Aorta (tissue), 5 donors: ENCODE measurements around the gene MMP11. TPM values are rescaled to one million over a fixed set of nuclear protein-coding genes. Genes with fewer than 3 reads are reported as not detected.

Experiments
- ATAC-seq: fragments of 200-7000 bp; cut with Tn5 transposase; one replicate; pipeline ENCODE4 v1.9.1; 2022; ENCODE audit warnings: moderate library complexity; ENCODE audit not compliant: low FRiP score
- DNase-seq, 2 donors: peaks; one replicate each; pipeline ENCODE4 v3.0.0-alpha.2; 2020
- H3K27ac ChIP-seq, 2 donors: one replicate each; pipeline ENCODE4 v1.5.1; 2013; ENCODE audit warnings: low read length in 2 of 2, mild to moderate bottlenecking in 2 of 2, moderate library complexity in 2 of 2, control low read depth in 1 of 2, inconsistent platforms in 1 of 2, low read depth in 1 of 2
- H3K27me3 ChIP-seq, 2 donors: one replicate each; pipeline ENCODE4 v1.6.1; 2013; ENCODE audit warnings: control low read depth in 1 of 2, low read length in 1 of 2, mild to moderate bottlenecking in 1 of 2, moderate library complexity in 1 of 2; ENCODE audit not compliant: insufficient read depth in 2 of 2, control insufficient read depth in 1 of 2
- H3K36me3 ChIP-seq, 2 donors: one replicate each; pipeline ENCODE4 v1.6.1; 2013; ENCODE audit warnings: control low read depth in 1 of 2, low read length in 1 of 2, mild to moderate bottlenecking in 1 of 2; ENCODE audit not compliant: insufficient read depth in 2 of 2, control insufficient read depth in 1 of 2
- H3K4me1 ChIP-seq, 2 donors: one replicate each; pipeline ENCODE4 v1.6.1; 2013; ENCODE audit warnings: low read length in 2 of 2, control low read depth in 1 of 2, mild to moderate bottlenecking in 1 of 2, moderate library complexity in 1 of 2; ENCODE audit not compliant: insufficient read depth in 2 of 2, control insufficient read depth in 1 of 2
- H3K4me3 ChIP-seq, 2 donors: one replicate each; pipeline ENCODE4 v1.5.1; 2013; ENCODE audit warnings: low read length in 2 of 2, control low read depth in 1 of 2, mild to moderate bottlenecking in 1 of 2
- H3K9me3 ChIP-seq: one replicate; pipeline ENCODE4 v1.6.1; 2013; ENCODE audit warnings: mild to moderate bottlenecking, low read length; ENCODE audit not compliant: control insufficient read depth
- WGBS, 2 donors: extraction: QIAGEN DNeasy Blood & Tissue Kit; methylation state at CpG; one replicate each; pipeline ENCODE4 v1.1.7; 2013; 5-methylcytosine and 5-hydroxymethylcytosine counted together
- intact Hi-C, 2 donors: fragments of 100-400 bp; cut with DNase I; formaldehyde crosslinking; loops; one replicate each; pipeline versions ENCODE4 v1.14.2 to v1.15.0; 2022
- polyA plus RNA-seq, 2 donors: library from polyadenylated mRNA; stranded (reverse); fragments of 200-250 nt; gene quantifications; one replicate each; pipeline ENCODE4 v1.2.3, GENCODE V29; 2013
- total RNA-seq, 2 donors: library from RNA; stranded (reverse); fragmentation: NEBNext Ultra II Directional; extraction: Animal tissue kit (Norgen Biotek cat#: 25700); gene quantifications; one replicate each; pipeline ENCODE4 v1.2.1, GENCODE V29; 2021
- donor health status: healthy with polysubstance abuse.
- donor health status: Bipolar disorder and iron deficiency.
- donor health status: DM: no; HTN: no; CAD: no.
- donor health status: DM: no; HTN: no; CAD: no.
- donor health status: DM: yes; HTN: yes; CAD: no.

MMP11 gene
- total and polyA plus RNA-seq, 4 donors, result 1.3 to 5.1 (median 3.2) TPM

DNA sequence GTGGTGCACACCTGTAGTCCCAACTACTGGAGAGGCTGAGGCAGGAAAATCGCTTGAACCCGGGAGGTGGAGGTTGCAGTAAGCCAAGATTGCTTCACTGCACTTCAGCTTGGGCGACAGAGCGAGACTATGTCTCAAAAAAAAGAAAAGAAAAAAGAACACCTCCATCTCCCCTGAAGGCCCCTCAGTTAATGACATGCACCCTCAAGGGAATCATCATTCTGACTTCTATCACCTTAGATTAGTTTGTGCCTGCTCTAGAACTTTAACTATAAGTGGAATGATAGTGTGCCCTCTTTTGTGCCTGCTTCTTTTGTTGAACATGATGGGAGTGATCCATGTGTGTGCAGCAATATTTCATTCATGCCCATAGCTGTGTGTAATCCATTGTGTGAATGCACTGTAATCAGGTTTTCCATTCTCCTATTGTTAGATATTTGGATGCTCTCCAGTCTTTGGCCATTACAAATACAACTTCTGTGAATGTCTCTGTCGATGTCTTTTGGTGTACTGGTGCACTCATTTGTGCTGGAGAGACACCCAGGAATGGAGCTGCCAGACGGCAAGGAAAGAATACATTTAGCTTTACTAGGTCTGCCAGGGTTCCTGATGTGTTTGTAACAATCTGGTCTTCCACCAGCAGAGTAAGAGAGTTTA, 17.5 kb upstream of the MMP11 start:
- Histone ChIP-seq H3K4me1 (no peaks in the 10 kb centered on the region), H3K9me3 (no peaks in the 10 kb centered on the region), H3K36me3 (no peaks in the 10 kb centered on the region), H3K27me3 (no peaks in the 10 kb centered on the region), H3K27ac (no peak overlapping the region), H3K4me3 (no peak overlapping the region)
- intact Hi-C loops, result no loop called here
- DNase-seq (no peak), ATAC-seq (no peak)
- WGBS, 2 donors, result 78 to 79% methylated on average over 6 of the region's 6 CpGs

DNA sequence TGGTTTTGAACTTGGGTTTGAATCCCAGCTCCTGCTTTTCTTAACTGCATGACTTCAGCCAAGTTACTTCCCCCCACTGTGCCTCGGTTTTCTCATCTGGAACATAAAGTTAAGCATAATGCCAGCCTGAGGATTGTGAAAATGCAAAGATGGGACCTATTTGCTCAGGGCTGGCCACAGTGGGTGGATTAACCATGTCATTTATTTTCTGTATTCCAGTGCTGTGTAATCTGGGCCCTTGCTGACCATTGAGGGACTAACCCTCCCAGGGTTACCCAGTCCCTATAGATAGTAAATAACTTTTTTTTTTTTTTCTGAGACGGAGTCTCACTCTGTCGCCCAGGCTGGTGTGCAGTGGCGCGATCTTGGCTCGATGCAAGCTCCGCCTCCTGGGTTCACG, 16.9 kb upstream of the MMP11 start:
- Histone ChIP-seq H3K9me3 (no peaks in the 10 kb centered on the region), H3K4me3 (no peak overlapping the region), H3K4me1 (no peaks in the 10 kb centered on the region), H3K27me3 (no peaks in the 10 kb centered on the region), H3K27ac (no peak overlapping the region), H3K36me3 (no peaks in the 10 kb centered on the region)
- DNase-seq (no peak), ATAC-seq (no peak)
- intact Hi-C loops, result no loop called here
- 72 to 88% methylated on average over 8 of the region's 8 CpGs for WGBS, 2 donors

GRCh38 chr22:23756891-23757290, 15.8 kb upstream of the MMP11 start:
- ATAC-seq (no peak), DNase-seq (no peak)
- Histone ChIP-seq H3K36me3 (no peaks in the 10 kb centered on the region), H3K27ac (no peak overlapping the region), H3K27me3 (no peaks in the 10 kb centered on the region), H3K4me1 (no peaks in the 10 kb centered on the region), H3K4me3 (no peak overlapping the region), H3K9me3 (no peaks in the 10 kb centered on the region)
- intact Hi-C loops, result no loop called here
- WGBS, 2 donors, result 56 to 73% methylated on average over 4 of the region's 4 CpGs

GRCh38 chr22:23759566-23759965, 13.1 kb upstream of the MMP11 start:
- H3K4me1 ChIP-seq, result no peaks in the 10 kb centered on the region
- WGBS, 2 donors, result 86 to 98% methylated on average over 4 of the region's 4 CpGs

DNA sequence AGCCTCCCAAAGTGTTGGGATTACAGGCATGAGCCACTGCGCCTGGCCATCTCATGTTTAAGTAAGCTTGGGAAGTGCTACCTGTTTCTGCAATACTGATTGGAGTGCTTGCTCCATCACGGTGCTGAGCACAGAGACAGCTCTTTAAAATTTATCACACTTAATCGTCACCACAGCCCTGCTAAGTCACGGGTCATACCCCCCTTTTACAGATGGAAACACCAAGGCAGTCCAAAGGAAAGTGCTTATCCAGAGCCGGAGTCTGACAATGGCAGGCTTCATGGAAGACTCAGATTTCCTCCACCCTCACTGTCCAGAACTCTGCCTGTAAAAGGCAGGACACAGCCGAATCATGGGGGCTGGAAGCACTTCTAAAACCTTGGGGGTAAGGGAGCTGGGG, 12.6 kb upstream of the MMP11 start:
- WGBS, 2 donors, result 82 to 86% methylated on average over 6 of the region's 6 CpGs
- H3K27me3 ChIP-seq, result no peaks in the 10 kb centered on the region
- ATAC-seq (no peak), DNase-seq (no peak)
- H3K27ac ChIP-seq, result no peak overlapping the region
- H3K4me3 ChIP-seq, result no peak overlapping the region
- no peaks in the 10 kb centered on the region for H3K36me3 ChIP-seq
- no peaks in the 10 kb centered on the region for H3K9me3 ChIP-seq
- intact Hi-C loops, result loop anchor here in 1 of 2 donors (10.0 kb wide), 1 partner anchor 195 kb away; no protein-coding TSS in a partner anchor
- H3K4me1 ChIP-seq, result no peaks in the 10 kb centered on the region

More at GRCh38 chr22:23759566-23759965, 13.1 kb upstream of the MMP11 start:
- ATAC-seq (no peak), DNase-seq (no peak)
- Histone ChIP-seq H3K27me3 (no peaks in the 10 kb centered on the region), H3K36me3 (no peaks in the 10 kb centered on the region), H3K9me3 (no peaks in the 10 kb centered on the region), H3K4me3 (no peak overlapping the region), H3K27ac (no peak overlapping the region)
- intact Hi-C loops, result no loop called here

DNA sequence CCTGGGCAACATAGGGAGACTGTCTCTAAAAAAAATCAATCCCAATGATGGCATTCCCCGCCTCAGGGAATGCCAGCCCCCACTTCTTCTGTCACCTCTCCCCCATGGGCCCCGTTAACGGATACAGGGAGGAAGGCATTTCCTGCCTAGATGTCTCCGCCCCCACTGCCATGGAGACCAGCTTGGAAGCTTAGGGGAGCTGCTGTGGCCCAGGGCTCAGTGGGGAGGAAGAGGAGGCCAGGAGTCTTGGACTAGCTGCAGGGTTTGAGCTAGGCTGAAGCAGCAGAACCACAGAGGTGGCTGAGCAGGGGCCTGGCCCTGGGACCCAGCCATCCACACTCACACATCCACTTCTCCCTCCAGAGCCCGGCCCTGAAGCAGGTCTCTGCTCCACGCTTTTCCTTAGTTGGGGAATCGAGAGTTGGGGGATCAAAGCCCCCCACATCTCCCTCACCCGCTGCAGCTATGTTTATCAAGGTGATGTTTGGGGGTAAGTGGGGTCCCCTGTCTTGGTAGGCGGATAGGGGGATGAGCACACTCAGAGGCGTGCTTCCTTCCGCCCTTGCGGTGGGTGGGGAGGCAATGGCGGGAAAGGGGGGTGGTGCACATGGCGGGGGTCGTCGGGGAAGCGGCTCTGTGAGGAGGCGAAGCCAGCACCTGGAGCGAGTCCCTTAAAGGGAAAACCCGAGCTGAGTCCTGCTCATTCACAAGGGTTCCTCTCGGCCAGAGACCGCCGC, 9.6 kb upstream of the MMP11 start, which contains the start of gene C22orf15:
TSS of gene C22orf15 (plus strand) at position 149 of the 737 bp plus-strand sequence. CDS start at position 466, 317 bp downstream.
- ATAC-seq, result no peak
- H3K27ac ChIP-seq, result no peak within 1 kb of the TSS

GRCh38 chr22:23763579-23763945, 9.1 kb upstream of the MMP11 start:
- H3K27ac ChIP-seq, result no peak overlapping the region
- H3K4me3 ChIP-seq, result no peak overlapping the region
- 17 to 25% methylated on average over 14 to 17 of the region's 17 CpGs for WGBS, 2 donors
- no peaks in the 10 kb centered on the region for H3K9me3 ChIP-seq
- intact Hi-C loops, result loop anchor here in 1 of 2 donors (10.0 kb wide), 1 partner anchor 191 kb away; no protein-coding TSS in a partner anchor
- DNase-seq (peak; percentile 80 to 86), ATAC-seq (no peak)
- H3K27me3 ChIP-seq, result no peaks in the 10 kb centered on the region
- H3K4me1 ChIP-seq, result no peaks in the 10 kb centered on the region
- H3K36me3 ChIP-seq, result no peaks in the 10 kb centered on the region

More for the DNA sequence above, 9.6 kb upstream of the MMP11 start, which contains the start of gene C22orf15:
- Histone ChIP-seq H3K9me3 (no peaks in the 10 kb centered on the region), H3K4me3 (no peak within 1 kb of the TSS), H3K4me1 (no peaks in the 10 kb centered on the region), H3K27me3 (no peaks in the 10 kb centered on the region), H3K36me3 (no peaks in the 10 kb centered on the region)
- DNase-seq, result no peak
- 37 to 43% methylated on average over 19 to 23 of the region's 23 CpGs for WGBS, 2 donors
- intact Hi-C loops, result loop anchor here in 1 of 2 donors (10.0 kb wide), 1 partner anchor 192 kb away; no protein-coding TSS in a partner anchor

DNA sequence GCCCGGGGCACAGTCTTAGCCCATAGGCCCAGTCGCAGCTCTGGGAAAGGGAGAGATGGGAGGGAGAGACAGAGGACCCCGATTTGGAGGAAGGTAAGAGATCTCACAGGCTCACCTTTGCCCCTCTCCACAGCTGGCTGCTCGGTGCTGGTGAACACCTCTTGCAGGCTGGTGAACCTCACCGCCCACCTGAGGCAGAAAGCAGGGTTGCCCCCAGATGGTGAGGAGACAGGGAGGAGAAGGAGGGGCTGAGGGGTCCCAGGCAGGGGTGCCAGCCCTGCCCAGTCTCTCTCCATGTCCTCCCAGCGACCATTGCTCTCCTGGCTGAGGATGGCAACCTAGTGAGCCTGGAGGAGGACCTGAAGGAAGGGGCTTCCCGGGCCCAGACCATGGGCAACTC, 8.7 kb upstream of the MMP11 start:
- intact Hi-C loops, result loop anchor here in 1 of 2 donors (10.0 kb wide), 1 partner anchor 191 kb away; no protein-coding TSS in a partner anchor
- no peak for ATAC-seq

More for the DNA sequence above, 8.7 kb upstream of the MMP11 start:
- WGBS, 2 donors, result 58 to 59% methylated on average over 7 of the region's 7 CpGs
- Histone ChIP-seq H3K27me3 (no peaks in the 10 kb centered on the region), H3K27ac (no peak overlapping the region), H3K4me3 (no peak overlapping the region), H3K4me1 (no peaks in the 10 kb centered on the region), H3K9me3 (no peaks in the 10 kb centered on the region), H3K36me3 (no peaks in the 10 kb centered on the region)
- no peak for DNase-seq
